Left lung (tissue), 10 donors: ENCODE measurements around the gene SLC7A9. TPM values are rescaled to one million over a fixed set of nuclear protein-coding genes. Genes with fewer than 3 reads are reported as not detected.
"Not testable (repeated sequence)": the region's sequence is repeated elsewhere in the genome, so short reads cannot be mapped to it uniquely, and the experiment has no call there.

Experiments
- ATAC-seq: fragments of 200-7000 bp; cut with Tn5 transposase; one replicate; pipeline ENCODE4 v1.9.1; 2020; ENCODE audit warnings: moderate library complexity
- DNase-seq, 4 donors: peaks; one replicate each; pipeline ENCODE4 v3.0.0-alpha.2; 2013 to 2020
- H3K27ac ChIP-seq, 2 donors: fragments of 200-600 bp; sonication (generic) in 1 of 2; one replicate each; pipeline versions ENCODE4 v1.5.0 to v1.8.0; 2020 to 2021
- H3K27me3 ChIP-seq, 2 donors: fragments of 200-600 bp; sonication (generic) in 1 of 2; one replicate each; pipeline versions ENCODE4 v1.5.0 to v1.8.0; 2020 to 2021
- H3K36me3 ChIP-seq, 2 donors: fragments of 200-600 bp; sonication (generic) in 1 of 2; one replicate each; pipeline versions ENCODE4 v1.5.0 to v1.8.0; 2020 to 2021
- H3K4me1 ChIP-seq, 2 donors: fragments of 200-600 bp; one replicate each; pipeline ENCODE4 v1.8.0; 2021
- H3K4me3 ChIP-seq, 2 donors: fragments of 200-600 bp; sonication (generic) in 1 of 2; one replicate each; pipeline versions ENCODE4 v1.5.0 to v1.8.0; 2020 to 2021; ENCODE audit warnings: mild to moderate bottlenecking in 1 of 2
- H3K9me3 ChIP-seq, 2 donors: fragments of 200-600 bp; sonication (generic) in 1 of 2; one replicate each; pipeline versions ENCODE4 v1.5.0 to v1.8.0; 2020 to 2021
- intact Hi-C, 2 donors: fragments of 100-400 bp; cut with DNase I; formaldehyde crosslinking; loops; one replicate each; pipeline versions ENCODE4 v1.11.2 to v1.14.2; 2022
- polyA plus RNA-seq, 6 donors: library from polyadenylated mRNA; unstranded; fragments of 120-200 nt; gene quantifications; one replicate each; pipeline ENCODE4 v1.2.1, GENCODE V29; 2013; ENCODE audit not compliant: insufficient read length in 6 of 6
- total RNA-seq, 2 donors: library from RNA; stranded (reverse); fragmentation: NEBNext Ultra II Directional; extraction: Animal tissue kit (Norgen Biotek cat#: 25700); gene quantifications; one replicate each; pipeline ENCODE4 v1.2.1, GENCODE V29; 2021
- TF ChIP-seq, protein P1 (sequence below), 2 donors: fragments of 200-600 bp; sonication (generic) in 1 of 2; IDR thresholded peaks; one replicate each; pipeline versions ENCODE4 v1.5.0 to v1.8.0; 2021; ENCODE audit warnings: antibody characterized with exemption in 2 of 2
- donor health status: DM: no; HTN: yes; CAD: no.
- donor health status: DM: no; HTN: no; CAD: no.

SLC7A9 gene
- total and polyA plus RNA-seq, 8 donors, result 0.35 to 1.4 (median 0.99) TPM; not detected in 1

- no peak for ATAC-seq
- TF ChIP-seq, protein P1, sequence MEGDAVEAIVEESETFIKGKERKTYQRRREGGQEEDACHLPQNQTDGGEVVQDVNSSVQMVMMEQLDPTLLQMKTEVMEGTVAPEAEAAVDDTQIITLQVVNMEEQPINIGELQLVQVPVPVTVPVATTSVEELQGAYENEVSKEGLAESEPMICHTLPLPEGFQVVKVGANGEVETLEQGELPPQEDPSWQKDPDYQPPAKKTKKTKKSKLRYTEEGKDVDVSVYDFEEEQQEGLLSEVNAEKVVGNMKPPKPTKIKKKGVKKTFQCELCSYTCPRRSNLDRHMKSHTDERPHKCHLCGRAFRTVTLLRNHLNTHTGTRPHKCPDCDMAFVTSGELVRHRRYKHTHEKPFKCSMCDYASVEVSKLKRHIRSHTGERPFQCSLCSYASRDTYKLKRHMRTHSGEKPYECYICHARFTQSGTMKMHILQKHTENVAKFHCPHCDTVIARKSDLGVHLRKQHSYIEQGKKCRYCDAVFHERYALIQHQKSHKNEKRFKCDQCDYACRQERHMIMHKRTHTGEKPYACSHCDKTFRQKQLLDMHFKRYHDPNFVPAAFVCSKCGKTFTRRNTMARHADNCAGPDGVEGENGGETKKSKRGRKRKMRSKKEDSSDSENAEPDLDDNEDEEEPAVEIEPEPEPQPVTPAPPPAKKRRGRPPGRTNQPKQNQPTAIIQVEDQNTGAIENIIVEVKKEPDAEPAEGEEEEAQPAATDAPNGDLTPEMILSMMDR (IDR thresholded peaks at IDR 0.05), result no peak
- intact Hi-C loops, result no loop called here
Observed at GRCh38 chr19:32887572-32888215, 18.1 kb upstream of the SLC7A9 start.

GRCh38 chr19:32886241-32886640, 16.7 kb upstream of the SLC7A9 start:
- Histone ChIP-seq H3K36me3 (peaks cover 0 to 30% of the 10 kb centered on the region in 2 donors), H3K27me3 (no peaks in the 10 kb centered on the region), H3K4me1 (no peaks in the 10 kb centered on the region), H3K27ac (no peak overlapping the region), H3K9me3 (peaks cover 0 to 4% of the 10 kb centered on the region in 2 donors), H3K4me3 (no peak overlapping the region)
- intact Hi-C loops, result no loop called here
- TF ChIP-seq, protein P1 (IDR thresholded peaks at IDR 0.05), result no peak
- DNase-seq, result no peak
- no peak for ATAC-seq

More at GRCh38 chr19:32887572-32888215, 18.1 kb upstream of the SLC7A9 start:
- Histone ChIP-seq H3K9me3 (peaks cover 0 to 17% of the 10 kb centered on the region in 2 donors), H3K27me3 (no peaks in the 10 kb centered on the region), H3K27ac (no peak overlapping the region), H3K36me3 (peaks cover 0 to 37% of the 10 kb centered on the region in 2 donors), H3K4me1 (no peaks in the 10 kb centered on the region), H3K4me3 (no peak overlapping the region)
- no peak for DNase-seq

DNA sequence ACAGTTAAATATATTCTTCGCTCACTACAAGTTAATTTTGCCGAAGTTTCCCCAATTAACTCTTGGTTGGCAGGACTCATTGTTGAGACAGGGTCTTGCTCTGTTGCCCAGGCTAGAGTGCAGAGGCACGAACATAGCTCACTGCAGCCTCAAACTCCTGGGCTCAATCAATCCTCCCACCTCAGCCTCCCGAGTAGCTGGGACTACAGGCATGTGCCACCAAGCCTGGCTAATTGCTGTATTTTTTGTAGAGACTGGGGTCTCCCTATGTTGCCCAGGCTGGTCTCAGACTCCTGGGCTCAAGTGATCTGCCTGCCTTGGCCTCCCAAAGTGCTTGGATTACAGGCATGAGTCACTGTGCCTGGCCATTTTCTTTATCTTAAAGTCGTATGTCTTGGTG, 15.7 kb upstream of the SLC7A9 start:
- peaks cover 0 to 23% of the 10 kb centered on the region in 2 donors for H3K36me3 ChIP-seq
- H3K27ac ChIP-seq, H3K4me1 ChIP-seq, H3K27me3 ChIP-seq, ATAC-seq, intact Hi-C loops, H3K4me3 ChIP-seq, DNase-seq, H3K9me3 ChIP-seq: not testable (repeated sequence)

DNA sequence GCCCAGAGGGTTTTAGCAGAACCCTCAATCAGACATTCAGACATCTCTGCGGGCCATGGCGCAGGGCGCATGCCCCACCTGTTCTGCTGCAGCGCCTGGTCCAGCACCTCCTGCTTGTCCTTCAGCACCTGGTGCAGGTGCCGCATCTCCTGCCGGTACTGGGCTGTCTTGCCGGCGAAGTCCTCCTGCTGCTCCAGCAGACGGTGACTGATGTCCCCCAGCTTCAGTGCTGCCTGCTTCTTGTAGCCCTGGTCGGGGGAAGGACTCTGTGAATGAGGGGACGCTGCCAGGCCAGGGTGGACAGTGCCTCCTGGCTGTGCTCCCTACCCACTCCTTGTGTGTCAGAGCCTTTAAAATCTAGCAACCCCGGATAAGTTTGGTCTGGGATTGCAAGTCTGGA, 12.2 kb upstream of the SLC7A9 start:
- DNase-seq, result no peak
- Histone ChIP-seq H3K27me3 (no peaks in the 10 kb centered on the region), H3K4me1 (no peaks in the 10 kb centered on the region), H3K4me3 (no peak overlapping the region), H3K36me3 (peaks cover 0 to 29% of the 10 kb centered on the region in 2 donors), H3K9me3 (no peaks in the 10 kb centered on the region), H3K27ac (no peak overlapping the region)
- TF ChIP-seq, protein P1 (IDR thresholded peaks at IDR 0.05), result no peak
- intact Hi-C loops, result no loop called here
- no peak for ATAC-seq

DNA sequence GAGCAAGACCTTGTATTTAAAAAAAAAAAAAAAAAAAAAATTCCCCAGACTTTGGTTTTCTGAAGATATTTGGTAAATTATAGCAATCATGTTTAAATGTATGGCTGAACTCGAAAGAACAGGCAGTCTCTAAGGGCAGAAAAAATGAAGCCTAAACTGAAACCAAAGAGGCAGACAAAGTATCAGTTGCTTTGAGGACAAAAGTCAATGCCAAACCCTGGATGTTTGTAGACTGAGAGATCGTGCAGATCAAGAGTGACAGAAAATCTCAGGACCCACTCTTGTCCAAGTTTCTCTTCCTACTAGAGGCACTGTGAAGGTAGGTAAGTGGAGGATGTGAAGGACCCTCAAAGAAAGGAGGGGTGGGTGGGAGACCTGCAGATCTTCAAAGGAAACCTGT, 11.1 kb upstream of the SLC7A9 start:
- H3K9me3 ChIP-seq, result no peaks in the 10 kb centered on the region
- no peak overlapping the region for H3K4me3 ChIP-seq
- intact Hi-C loops, result no loop called here
- no peak overlapping the region for H3K27ac ChIP-seq
- no peaks in the 10 kb centered on the region for H3K4me1 ChIP-seq
- no peak for ATAC-seq
- peaks cover 0 to 25% of the 10 kb centered on the region in 2 donors for H3K36me3 ChIP-seq
- DNase-seq, result no peak
- no peaks in the 10 kb centered on the region for H3K27me3 ChIP-seq
- TF ChIP-seq, protein P1 (IDR thresholded peaks at IDR 0.05), result no peak

- Histone ChIP-seq H3K36me3 (peaks cover 0 to 25% of the 10 kb centered on the region in 2 donors), H3K27me3 (no peaks in the 10 kb centered on the region), H3K9me3 (no peaks in the 10 kb centered on the region), H3K4me3 (no peak overlapping the region), H3K27ac (no peak overlapping the region), H3K4me1 (no peaks in the 10 kb centered on the region)
- intact Hi-C loops, result no loop called here
- TF ChIP-seq, protein P1 (IDR thresholded peaks at IDR 0.05), result no peak
- ATAC-seq (no peak), DNase-seq (no peak)
Observed at GRCh38 chr19:32879741-32880140, 10.2 kb upstream of the SLC7A9 start.
